ENCODE results near the gene C5orf22.
"Not testable (repeated sequence)": the region's sequence is repeated elsewhere in the genome, so short reads cannot be mapped to it uniquely, and the experiment has no call there.

C5orf22 gene

DNA sequence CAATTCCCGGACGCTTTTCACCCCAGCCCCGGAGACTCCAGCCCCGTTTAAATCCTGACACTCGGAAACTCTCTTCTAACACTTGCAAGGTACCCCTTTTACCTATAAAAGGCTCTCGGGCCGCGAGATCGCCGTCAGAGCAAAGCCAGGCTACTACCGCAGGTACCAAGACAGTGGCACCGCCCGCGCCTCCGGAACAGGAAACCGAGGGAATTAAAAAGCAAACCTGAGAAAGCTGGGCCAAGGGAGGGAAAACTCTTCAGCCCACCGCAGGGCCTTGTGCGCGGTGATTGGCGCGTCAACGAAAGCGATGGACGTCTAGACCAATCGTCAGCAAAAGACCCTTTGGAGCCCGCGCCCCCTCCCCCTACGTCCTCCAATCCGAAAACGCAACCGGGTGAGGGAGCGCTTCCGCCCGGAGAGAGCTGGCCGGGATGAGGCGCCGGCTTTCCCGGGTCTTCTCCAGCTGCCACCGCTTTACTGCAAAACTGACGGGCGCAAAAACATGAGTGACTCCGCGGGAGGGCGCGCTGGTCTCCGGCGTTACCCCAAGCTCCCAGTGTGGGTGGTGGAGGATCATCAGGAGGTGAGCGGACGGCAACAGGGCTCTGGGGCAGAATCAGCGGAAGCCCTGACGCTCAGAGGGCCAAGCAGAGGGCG is at the start of gene C5orf22, which contains the start of gene DROSHA:
C5orf22 (plus strand) TSS at position 414 of the 660 bp plus-strand sequence; CDS start at position 506, 92 bp downstream.
DROSHA (minus strand) TSS at position 206 of the 660 bp plus-strand sequence. CDS start 3,034 bp downstream, outside the sequence.
- DNase-seq, result peak; percentile 91

DNA sequence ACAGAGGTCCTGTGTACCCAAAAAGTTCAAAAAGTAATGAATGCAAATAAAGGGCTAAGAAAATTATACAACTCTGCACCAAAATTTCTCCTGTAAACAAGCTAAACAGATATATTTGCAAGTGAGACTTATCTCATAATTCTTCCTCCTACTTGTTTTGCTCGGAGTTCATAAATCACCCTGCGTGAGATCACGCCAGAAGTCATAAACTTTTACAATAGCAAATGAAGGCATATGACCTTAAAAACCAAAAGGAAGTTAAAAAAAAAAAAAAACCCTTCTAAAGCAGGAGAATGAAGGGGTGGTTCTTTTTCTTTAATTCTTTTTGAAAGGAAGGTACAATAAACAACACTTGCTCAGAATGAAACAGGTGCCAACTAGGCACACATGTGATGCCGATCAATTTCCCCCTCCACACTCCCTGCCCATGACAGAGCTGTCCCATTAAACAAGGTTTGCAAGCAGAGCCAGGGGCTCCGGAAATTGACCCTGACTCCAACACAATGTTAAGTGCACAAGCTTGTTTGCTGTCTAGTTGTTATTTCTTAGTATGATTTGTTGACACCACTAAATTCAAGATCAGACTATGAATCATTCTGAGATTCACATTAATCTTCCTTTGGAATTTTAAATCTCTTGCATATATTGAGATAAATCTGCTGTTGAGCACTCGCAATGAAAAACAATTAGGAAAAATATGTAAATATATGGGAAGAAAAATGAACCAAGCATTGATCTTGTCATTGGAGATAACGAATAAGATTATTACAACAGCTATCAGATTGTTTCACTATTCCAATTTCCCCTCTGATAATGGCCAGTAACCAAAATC is 46.5 kb upstream of the C5orf22 start:
- DNase-seq, result no peak

DNA sequence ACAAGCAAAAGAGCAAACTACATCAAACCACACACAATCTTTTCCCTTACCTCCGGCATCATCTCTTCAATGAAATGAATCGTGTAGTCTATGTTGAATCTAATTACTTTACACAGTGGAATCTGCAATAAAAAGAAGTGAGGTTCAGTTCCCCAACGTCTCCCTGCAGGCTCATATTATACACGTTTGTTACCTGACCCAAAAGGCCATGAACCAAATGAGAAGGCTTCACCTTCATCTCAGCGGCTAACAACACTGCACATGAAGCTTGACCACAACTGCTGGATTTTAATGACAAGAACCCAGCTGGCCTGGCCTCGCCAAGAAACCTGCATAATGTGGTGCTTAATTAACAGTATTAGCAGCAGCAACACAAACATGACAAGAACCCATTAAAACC is 45.7 kb upstream of the C5orf22 start:
- no peak for DNase-seq

DNA sequence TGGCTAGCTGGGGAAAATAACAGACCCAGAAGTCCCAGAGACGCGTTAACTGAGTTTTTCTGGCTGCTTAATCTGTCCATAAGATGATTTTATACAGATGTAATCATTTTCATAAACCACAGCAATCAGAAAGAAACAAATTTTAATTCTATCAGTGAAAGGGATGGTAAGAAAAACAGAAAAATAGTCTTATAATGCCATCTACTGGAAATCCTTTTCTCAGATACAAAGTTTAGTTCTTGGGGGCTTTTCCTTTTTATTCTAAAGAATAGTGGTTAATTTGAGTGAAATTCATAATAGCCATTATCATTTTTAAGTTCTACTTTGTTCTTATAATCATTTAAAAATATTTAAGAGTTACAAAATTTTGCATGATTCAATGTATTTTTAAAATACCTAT is 44.6 kb upstream of the C5orf22 start:
- DNase-seq, result no peak

DNA sequence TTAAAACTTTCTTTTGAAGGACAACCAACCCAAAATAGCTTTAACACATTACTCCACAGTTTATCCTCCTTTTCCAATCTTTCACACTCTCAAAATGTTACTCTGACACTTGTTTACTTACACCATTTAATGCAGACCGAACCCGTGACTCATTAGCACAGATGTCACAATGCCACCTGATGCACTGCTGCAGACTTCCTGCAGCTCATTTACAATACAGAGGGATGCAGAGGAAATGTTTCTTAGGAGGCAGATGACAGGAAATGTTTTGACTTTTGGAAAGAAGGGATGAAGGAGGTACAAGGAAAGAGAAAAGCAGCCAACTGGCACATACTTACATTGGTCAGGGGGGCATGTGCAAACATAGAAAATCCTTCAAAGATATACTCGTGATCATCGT is 39.2 kb upstream of the C5orf22 start:
- no peak for DNase-seq

DNA sequence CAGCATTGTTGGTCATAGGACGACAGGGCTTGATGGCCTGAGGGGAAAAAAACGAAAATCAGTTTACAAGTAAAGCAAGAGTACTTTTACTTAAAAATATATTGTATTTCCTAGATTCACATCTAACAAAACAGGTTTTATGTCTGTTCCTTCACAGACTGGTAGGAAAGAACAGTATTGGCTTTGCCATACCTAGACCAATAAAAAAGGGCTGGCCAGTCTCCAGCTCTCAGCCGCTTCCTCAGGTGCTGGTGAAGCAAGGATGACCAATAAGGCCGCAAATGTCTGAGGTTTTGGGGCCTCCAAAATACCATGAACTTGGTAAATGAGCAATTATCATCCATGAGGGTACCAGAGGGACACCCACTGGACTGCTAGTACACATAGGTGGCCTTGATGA is 36.8 kb upstream of the C5orf22 start:
- DNase-seq, result no peak

DNA sequence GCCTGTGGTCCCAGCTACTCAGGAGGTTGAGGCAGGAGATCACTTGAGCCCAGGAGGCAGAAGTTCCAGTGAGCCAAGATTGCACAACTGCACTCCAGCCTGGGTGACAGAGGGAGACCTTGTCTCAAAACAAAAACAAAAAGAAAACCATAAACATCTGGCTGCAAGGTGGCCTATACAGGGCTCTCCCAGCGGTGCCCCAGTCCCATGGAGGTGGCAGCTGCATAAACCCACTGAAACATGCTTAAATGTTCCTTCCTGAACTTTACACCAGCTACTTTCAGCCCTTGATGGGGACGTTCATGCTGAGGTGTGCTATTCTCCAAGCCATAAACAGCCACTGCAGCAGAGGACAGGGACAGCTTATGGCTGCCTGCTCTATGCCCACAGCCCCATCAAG is 35.8 kb upstream of the C5orf22 start:
- DNase-seq, result no peak

DNA sequence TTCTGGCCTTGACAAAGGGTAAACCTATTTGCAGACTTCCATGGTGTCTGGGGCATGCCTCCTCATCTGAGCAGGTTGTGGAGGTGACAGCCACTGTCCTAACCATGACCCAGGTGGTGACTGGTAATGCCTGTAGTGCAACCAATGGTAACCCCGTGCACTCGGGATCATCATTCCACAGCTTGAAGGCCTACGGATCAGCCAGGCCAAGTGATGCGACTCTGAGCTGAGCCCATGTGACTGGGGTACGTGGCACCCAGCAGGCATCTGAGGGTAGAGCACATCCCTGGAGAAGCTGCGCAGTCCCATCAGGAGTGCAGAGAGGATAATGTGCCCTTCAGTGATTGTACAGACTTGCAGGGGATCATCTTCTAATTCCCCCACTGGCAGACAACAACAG is 35.2 kb upstream of the C5orf22 start:
- no peak for DNase-seq

DNA sequence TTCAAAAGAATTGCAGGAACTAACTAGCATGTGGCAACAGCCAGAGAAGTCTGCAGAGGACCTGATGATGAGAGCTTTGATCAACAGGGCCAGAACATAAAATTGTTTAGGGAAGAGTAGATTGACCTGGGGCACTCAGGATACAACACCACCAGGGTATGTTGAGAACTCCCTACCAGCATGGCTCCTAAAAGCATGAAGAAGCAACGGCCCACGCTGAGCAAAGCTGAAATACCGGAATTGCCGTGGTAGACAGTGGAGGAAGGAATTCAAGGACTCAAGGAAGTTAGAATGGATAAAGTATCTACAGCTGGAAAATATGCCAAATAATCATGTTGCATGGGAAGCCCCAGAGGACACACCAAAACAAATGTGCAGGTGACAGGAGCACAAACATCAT is 31.8 kb upstream of the C5orf22 start:
- DNase-seq, result no peak

DNA sequence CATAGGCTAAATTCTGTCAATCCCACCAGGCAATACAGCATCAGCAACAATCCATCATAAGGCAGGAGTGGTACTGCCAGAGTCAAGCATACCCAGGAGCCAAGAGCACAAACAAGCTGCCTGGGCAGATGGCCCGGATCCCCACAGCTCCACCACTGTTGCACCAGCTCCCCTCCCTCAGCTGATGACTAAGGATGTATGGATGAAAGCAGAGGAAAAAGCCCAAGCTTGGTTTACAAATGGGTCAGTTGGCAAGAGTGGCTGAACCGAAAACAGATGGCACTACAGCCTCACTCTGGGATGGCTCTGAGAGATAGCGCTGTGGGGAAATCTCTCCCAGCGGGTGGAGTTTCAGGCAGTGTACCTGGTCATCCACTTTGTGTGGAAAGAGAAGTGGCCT is 29.6 kb upstream of the C5orf22 start:
- DNase-seq, result no peak

DNA sequence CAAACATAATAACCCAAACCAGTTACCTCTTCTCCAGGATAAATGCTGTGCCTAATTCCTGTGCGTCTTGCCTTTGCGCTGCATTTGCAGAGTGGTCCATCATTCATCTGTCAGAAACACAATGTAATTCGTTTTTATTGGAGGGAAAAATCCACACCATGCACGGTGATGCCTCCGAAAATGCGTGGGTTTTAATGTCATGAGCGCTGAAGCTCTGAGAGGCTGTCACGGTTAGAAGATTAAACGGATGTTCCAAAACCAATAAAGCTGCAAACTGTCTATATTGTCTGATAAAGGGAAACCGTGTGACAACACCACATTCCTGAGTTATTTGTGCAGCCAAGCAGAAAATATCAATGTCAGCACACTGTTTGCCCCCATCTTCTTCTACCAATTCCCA is 27.6 kb upstream of the C5orf22 start:
- no peak for DNase-seq

DNA sequence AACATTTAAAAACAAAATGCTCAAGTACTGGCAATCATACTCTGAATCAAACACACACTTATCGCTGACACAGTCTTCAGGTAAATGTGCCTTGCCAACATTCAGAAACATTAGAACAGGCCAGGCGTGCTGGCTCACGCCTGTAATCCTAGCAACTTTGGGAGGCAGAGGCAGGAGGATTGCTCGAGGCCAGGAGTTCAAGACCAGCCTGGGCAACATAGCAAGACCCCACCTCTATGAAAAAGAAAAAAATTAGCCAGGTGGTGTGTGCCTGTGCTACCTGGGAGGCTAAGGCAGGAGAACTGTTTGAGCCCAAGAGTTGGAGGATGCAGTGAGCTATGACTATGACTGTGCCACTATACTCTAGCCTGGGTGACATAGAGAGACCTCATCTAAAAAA is 20.8 kb upstream of the C5orf22 start:
- no peak for DNase-seq

DNA sequence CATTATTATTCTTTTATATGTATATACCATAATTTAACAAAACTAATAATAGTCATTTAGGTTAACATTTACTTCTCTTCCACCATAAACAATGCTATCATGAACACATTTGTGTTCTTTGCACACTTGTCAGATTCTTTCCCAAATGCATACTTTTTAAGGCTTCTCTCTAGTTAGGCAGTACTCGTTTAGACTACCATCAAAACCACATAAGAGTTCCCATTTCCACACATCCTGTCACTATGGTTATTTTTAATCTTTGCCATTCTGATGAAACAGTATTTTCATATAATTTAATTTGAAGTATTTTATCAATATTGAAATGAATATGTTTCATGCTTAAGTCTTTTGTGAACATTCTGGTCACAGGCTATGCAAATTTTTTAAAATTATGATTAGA is 15.3 kb upstream of the C5orf22 start:
- DNase-seq, result no peak

DNA sequence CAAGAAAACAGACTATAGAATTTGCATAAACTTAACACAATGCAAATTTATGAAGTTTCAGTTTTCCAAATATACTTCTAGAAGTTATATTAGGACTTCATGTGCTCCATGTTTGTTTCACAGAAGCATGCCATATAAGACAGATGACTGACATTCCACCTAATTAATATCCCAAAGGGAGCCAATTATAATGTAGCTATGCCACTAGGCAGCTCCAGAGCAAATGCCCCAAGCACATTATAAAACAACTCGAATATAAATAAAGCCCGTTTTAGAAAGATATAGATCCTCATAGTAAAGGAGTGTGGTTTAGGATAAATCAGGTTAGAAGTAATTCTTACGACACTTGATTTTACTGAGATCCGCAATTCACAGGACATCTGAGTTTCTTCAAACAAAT is 9.1 kb upstream of the C5orf22 start:
- no peak for DNase-seq

DNA sequence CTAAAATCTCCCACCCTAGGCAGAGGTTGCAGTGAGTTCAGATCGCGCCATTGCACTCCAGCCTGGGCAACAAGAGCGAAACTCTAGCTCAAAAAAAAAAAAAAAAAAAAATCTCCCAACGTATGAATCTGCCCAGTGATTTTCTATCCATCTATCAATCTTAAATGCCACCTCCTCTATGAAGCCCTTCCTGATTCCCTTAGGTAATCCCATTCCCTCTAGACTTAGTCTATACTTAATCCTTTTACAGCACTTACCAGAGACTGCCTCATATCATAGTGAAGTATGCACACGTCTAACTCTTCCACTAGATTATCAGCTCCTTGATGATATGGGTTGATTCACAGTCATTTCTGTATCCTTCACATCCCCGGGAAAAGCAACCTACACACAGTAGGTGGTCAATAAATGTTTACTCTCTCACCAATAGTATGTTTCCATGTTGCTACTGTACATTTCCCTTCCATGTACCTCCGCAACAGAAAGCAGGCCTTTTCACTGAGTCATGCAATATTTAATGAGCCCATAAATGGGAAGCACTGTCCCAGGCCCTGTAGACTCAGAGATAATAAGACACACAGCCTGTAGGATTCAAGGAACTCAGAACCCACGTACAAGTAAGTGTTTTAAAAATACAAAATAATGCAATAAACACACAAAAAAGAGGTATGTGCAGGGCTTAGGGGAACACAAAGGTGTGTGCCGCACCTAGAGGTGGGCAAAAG is 1.4 kb upstream of the C5orf22 start:
- no peak for DNase-seq

DNA sequence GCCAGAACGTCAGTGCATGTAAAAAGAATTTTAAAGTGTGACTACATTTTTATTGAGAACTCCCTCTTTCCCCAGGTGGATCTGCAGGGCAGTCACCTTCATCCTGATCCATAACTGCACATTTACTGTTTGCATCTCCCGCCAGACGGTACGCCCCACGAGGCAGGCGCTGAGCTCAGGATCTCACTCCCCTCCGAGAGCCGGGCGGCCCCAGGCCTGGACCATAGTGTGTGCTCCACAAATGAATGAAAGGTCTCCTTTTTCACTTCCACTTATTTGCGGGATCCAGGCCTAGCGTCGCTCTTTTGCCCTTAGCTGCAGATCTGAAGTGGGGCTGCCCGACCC is 586 bp upstream of the C5orf22 start:
- no peak for DNase-seq

DNA sequence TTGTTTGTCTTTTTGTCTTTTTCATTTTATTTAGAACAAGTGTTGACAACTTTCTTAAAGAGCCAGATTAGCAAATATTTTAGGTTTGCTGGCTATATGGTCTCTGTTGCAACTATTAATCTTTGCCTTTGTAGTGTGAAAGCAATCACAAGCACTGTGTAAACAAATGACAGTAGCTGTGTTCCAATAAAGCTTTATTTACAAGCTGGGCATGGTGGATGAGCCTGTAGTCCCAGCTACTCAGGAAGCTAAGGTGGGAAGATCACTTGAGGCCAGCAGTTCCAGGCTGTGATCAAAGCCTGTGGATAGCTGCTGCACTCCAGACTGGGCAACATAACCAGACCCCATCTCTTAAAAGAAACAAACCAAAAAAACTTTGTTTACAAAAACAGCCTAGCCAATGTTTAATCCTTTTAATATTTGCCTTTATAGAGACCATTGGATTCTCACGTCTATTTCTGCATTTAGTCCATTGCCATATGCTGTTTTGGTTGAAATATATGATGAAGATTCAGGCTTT is 2.5 kb downstream of the C5orf22 start:
- no peak for DNase-seq

DNA sequence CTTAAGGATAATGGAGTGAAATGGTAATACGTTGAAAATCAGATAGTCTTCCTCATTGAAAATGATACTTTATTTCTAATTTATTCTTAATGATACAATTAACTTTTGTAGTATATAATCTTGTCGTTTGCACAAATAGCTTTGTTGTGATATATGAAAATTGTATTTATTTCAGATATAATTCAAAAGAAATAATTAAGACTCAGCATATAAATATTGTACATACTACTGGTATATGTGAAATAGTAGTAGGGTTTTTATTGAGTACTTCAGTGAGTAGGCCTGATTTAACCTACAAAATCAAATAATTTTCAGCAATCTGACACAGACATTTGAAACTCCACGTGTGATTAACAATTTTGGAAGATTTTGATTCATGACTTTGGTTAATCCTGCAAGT is 4.8 kb downstream of the C5orf22 start:
- DNase-seq, result no peak

DNA sequence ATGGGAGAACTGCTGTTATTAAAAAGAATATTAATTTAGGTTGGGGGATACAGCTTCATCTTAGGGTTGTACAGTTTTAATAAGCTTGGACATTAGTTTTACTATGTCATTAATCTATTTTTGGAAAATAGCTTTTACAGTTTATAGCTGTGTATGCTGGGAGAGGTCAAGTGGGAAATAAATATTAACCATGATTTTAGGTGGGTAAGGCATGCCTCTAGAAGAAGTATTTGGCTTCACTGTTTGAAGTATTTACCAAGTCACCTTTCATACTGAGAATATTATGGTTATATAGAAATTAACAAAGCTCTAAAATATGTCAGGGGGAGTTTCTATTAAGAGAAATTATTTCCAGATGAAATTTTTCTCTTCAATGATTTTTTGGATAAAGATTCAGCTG is 5.2 kb downstream of the C5orf22 start:
- DNase-seq, result no peak

DNA sequence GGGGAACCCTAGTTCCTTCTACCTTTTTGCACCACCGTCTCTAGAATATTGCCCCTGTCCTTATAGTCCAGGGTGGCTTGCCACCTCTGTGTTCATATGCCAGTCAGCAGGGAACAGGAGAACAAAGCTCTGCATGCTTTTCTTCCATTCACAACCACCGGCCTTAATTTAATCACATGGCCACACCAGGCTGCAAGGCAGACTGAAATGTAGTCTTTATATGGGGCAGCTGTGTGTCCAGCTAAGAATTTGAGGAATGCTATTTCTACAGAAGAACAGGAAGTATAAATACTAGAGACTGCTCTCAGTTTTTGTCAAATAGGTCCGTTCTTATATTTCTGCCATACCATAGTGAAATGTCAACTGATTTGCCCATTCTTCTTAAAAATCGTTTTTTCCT is 5.8 kb downstream of the C5orf22 start:
- DNase-seq, result no peak

DNA sequence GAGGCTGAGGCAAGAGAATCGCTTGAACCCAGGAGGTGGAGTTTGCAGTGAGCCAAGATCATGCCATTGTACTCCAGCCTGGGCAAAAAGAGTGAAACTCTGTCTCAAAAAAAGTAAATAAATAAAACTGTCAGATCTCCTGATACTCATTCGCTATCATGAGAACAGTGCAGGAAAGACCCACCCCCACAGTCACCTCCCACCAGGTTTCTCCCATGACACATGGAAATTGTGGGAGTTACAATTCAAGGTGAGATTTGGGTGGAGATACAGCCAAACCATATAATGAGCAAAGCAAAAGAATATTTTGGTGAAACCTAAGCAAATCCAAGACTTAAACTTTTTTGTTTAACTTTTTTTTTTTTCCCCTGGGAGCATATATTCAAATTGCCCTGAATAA is 17.0 kb downstream of the C5orf22 start:
- DNase-seq, result not testable (repeated sequence)

DNA sequence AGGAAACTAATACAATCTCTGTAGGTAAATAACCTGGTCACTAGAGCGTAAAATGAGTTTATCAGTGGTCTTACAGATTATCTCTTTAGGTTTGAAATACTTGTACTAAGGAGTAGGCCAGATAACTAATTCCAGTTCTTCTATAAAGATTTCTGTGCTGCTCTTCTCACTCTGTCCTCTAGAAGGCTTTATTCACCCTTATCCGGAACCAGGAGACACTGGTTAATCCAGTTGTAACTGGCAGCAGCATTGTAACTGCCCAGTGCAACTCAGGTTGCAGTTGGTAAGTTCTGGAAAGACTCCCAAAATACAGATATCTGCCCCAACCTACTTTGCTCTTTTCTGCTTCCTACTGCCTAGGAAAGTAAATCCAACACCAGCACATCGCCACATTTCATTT is 19.8 kb downstream of the C5orf22 start:
- no peak for DNase-seq

DNA sequence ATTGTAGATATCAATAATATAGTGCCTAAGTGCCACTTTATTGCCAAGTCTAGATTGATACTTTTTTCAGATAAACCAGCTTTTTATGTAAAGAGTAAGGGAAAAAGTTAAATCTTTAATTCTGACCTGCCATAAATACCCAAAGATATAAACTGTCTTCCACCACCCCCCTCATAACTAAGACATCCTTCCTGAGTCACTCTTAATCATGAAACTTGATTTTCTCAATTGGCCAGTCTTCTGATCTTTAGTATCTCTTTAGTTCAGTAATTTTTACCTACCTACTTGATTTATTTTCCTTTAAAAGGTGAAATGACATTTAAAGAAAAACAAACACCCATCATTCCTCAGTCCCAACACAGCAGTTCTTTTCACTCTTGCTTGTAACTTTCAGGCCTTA is 21.8 kb downstream of the C5orf22 start:
- no peak for DNase-seq

DNA sequence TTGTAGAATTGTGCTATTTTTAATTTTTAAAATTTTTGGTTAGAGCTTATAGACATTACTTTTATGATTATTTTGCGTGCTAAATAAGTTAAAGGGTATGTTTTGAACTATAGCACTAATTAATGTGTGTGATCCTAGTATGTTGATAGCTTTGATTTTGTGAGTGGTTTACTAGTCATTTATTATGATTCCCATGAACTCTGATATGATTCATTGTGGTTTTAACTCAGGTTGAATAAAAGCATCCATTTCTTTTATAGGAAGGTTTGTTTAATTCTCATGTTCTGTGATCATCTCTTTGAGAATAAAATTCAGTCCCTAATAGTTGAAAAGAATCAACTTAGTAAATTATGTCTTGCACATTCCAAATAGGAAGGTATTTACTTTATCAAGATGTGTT is 22.5 kb downstream of the C5orf22 start:
- no peak for DNase-seq
